IMR-90 (cell line): ENCODE data around the gene ZNF692. TPM values are rescaled to one million over a fixed set of nuclear protein-coding genes. Genes with fewer than 3 reads are reported as not detected.

ENCODE experiments used
- ATAC-seq: fragments of 200-7000 bp; cut with Tn5 transposase; 2 replicates; pipeline ENCODE4 v1.9.1; 2020; ENCODE audit warnings: low read depth, mild to moderate bottlenecking, moderate library complexity
- BruUV-seq: library from RNA; stranded (reverse); fragments of 400-500 nt; replicated peaks from 2 replicates; lab custom pipeline; 2021; lab: Mats Ljungman, UMichigan
- CTCF ChIA-PET: fragments of 300-600 bp; formaldehyde crosslinking; extraction: SDS; loops from one replicate; lab custom pipeline; 2021; ENCODE audit warnings: antibody characterized with exemption; lab: Yijun Ruan, JAX
- POLR2A ChIA-PET: fragments of 300-600 bp; sonication (Branson Sonifier 250); formaldehyde crosslinking; loops from one replicate; lab custom pipeline; 2022; ENCODE audit warnings: antibody characterized with exemption; ENCODE audit not compliant: unreplicated experiment; lab: Charles Lee
- DNase-seq: peaks from one replicate; pipeline ENCODE4 v3.0.0; 2013
- H2AFZ ChIP-seq: replicated peaks from 2 replicates; pipeline ENCODE3; 2013; ENCODE audit warnings: low read length, mild to moderate bottlenecking; ENCODE audit not compliant: poor library complexity
- H2AK5ac ChIP-seq: 2 replicates; pipeline ENCODE4 v1.6.1; 2013; ENCODE audit warnings: low read depth, low read length, inconsistent platforms
- H2AK9ac ChIP-seq: replicated peaks from 2 replicates; pipeline ENCODE3; 2013; ENCODE audit warnings: mild to moderate bottlenecking, low read depth, low read length, moderate library complexity; ENCODE audit not compliant: poor library complexity
- H2BK120ac ChIP-seq: 2 replicates; pipeline ENCODE4 v1.6.1; 2013; ENCODE audit warnings: low read depth, low read length, inconsistent platforms
- H2BK15ac ChIP-seq: 3 replicates; pipeline ENCODE4 v1.6.1; 2013; ENCODE audit warnings: low read depth, low read length, inconsistent platforms
- H2BK20ac ChIP-seq: 2 replicates; pipeline ENCODE4 v1.6.1; 2013; ENCODE audit warnings: low read depth, mild to moderate bottlenecking, inconsistent platforms, low read length, moderate library complexity
- H2BK5ac ChIP-seq: 2 replicates; pipeline ENCODE4 v1.6.1; 2013; ENCODE audit warnings: mild to moderate bottlenecking, low read depth, low read length, inconsistent platforms; ENCODE audit not compliant: poor library complexity, severe bottlenecking
- H3K14ac ChIP-seq: replicated peaks from 2 replicates; pipeline ENCODE4 v1.6.1; 2013; ENCODE audit warnings: low read depth, low read length, inconsistent platforms
- H3K18ac ChIP-seq: 2 replicates; pipeline ENCODE4 v1.6.1; 2013; ENCODE audit warnings: low read depth, low read length, control low read depth
- H3K23ac ChIP-seq: 2 replicates; pipeline ENCODE4 v1.6.1; 2013; ENCODE audit warnings: low read depth, low read length, inconsistent platforms
- H3K27ac ChIP-seq: 2 replicates; pipeline ENCODE4 v1.5.1; 2013; ENCODE audit warnings: mild to moderate bottlenecking, control low read depth, low read length; ENCODE audit not compliant: insufficient read depth
- H3K27me3 ChIP-seq: 2 replicates; pipeline ENCODE4 v1.6.1; 2013; ENCODE audit warnings: low read length; ENCODE audit not compliant: control insufficient read depth, insufficient read depth
- H3K36me3 ChIP-seq: 2 replicates; pipeline ENCODE4 v1.6.1; 2013; ENCODE audit warnings: low read length, mixed read lengths; ENCODE audit not compliant: control insufficient read depth, insufficient read depth
- H3K4ac ChIP-seq: 2 replicates; pipeline ENCODE4 v1.6.1; 2013; ENCODE audit warnings: low read depth, low read length, inconsistent platforms
- H3K4me1 ChIP-seq: 2 replicates; pipeline ENCODE4 v1.6.1; 2013; ENCODE audit warnings: low read length, mixed read lengths; ENCODE audit not compliant: control insufficient read depth, insufficient read depth
- H3K4me2 ChIP-seq: 2 replicates; pipeline ENCODE4 v1.6.1; 2013; ENCODE audit warnings: low read depth, mild to moderate bottlenecking, control low read depth, low read length, moderate library complexity
- H3K4me3 ChIP-seq: 2 replicates; pipeline ENCODE4 v1.5.1; 2013; ENCODE audit warnings: low read depth, mild to moderate bottlenecking, control low read depth, low read length, moderate library complexity; ENCODE audit not compliant: insufficient read depth
- H3K56ac ChIP-seq: 2 replicates; pipeline ENCODE4 v1.6.1; 2013; ENCODE audit warnings: low read length, inconsistent platforms; ENCODE audit not compliant: insufficient read depth; ENCODE audit errors: extremely low read depth
- H3K79me1 ChIP-seq, 2 experiments: 2 replicates each; pipeline ENCODE4 v1.6.1; 2013; ENCODE audit warnings: low read length in 2 of 2, inconsistent platforms in 1 of 2, low read depth in 1 of 2
- H3K9ac ChIP-seq: 2 replicates; pipeline ENCODE4 v1.6.1; 2013; ENCODE audit warnings: low read depth, low read length, control low read depth
- H3K9me1 ChIP-seq: 2 replicates; pipeline ENCODE4 v1.6.1; 2013; ENCODE audit warnings: low read length, inconsistent platforms; ENCODE audit not compliant: insufficient read depth
- H3K9me3 ChIP-seq: 2 replicates; pipeline ENCODE4 v1.6.1; 2013; ENCODE audit warnings: low read length; ENCODE audit not compliant: control insufficient read depth, insufficient read depth
- H4K20me1 ChIP-seq: 2 replicates; pipeline ENCODE4 v1.6.1; 2013; ENCODE audit warnings: low read length, inconsistent platforms; ENCODE audit not compliant: insufficient read depth
- H4K5ac ChIP-seq: 2 replicates; pipeline ENCODE4 v1.6.1; 2013; ENCODE audit warnings: mild to moderate bottlenecking, low read depth, low read length, control low read depth
- H4K8ac ChIP-seq, 2 experiments: 2 replicates each; pipeline ENCODE4 v1.6.1; 2013; ENCODE audit warnings: low read depth in 2 of 2, low read length in 2 of 2, control low read depth in 1 of 2, inconsistent platforms in 1 of 2
- H4K91ac ChIP-seq: 2 replicates; pipeline ENCODE4 v1.6.1; 2013; ENCODE audit warnings: low read depth, low read length, inconsistent platforms; ENCODE audit not compliant: insufficient read depth
- BHLHE40 ChIP-seq: fragments of 150-350 bp; IDR thresholded peaks from 2 replicates; pipeline ENCODE4 v1.6.1; 2016; ENCODE audit warnings: mild to moderate bottlenecking, low read depth, low read length
- CEBPB ChIP-seq: IDR thresholded peaks from 2 replicates; pipeline ENCODE4 v1.6.1; 2012; ENCODE audit warnings: low read depth, low read length, improper control_type of control experiment
- CHD1 ChIP-seq: IDR thresholded peaks from 2 replicates; pipeline ENCODE4 v1.6.1; 2012; ENCODE audit warnings: low read depth, low read length, improper control_type of control experiment
- MAFK ChIP-seq: IDR thresholded peaks from 2 replicates; pipeline ENCODE4 v1.6.1; 2012; ENCODE audit warnings: low read depth, low read length, improper control_type of control experiment
- MAZ ChIP-seq: IDR thresholded peaks from 2 replicates; pipeline ENCODE4 v1.6.1; 2012; ENCODE audit warnings: low read depth, mild to moderate bottlenecking, low read length, improper control_type of control experiment, moderate library complexity, borderline replicate concordance
- MXI1 ChIP-seq: IDR thresholded peaks from 2 replicates; pipeline ENCODE4 v1.6.1; 2012; ENCODE audit warnings: low read depth, mild to moderate bottlenecking, low read length, moderate library complexity, borderline replicate concordance
- NFE2L2 ChIP-seq: fragments of 150-350 bp; IDR thresholded peaks from 2 replicates; pipeline ENCODE4 v1.6.1; 2016; ENCODE audit warnings: low read depth, mild to moderate bottlenecking, low read length
- RAD21 ChIP-seq: IDR thresholded peaks from 2 replicates; pipeline ENCODE4 v1.6.1; 2012; ENCODE audit warnings: low read length, improper control_type of control experiment
- RFX5 ChIP-seq: IDR thresholded peaks from 2 replicates; pipeline ENCODE4 v1.8.0; 2012; ENCODE audit warnings: low read depth, mild to moderate bottlenecking, low read length, moderate library complexity
- SMC3 ChIP-seq: fragments of 150-350 bp; IDR thresholded peaks from 2 replicates; pipeline ENCODE4 v1.6.1; 2016; ENCODE audit warnings: low read depth, mild to moderate bottlenecking, antibody characterized with exemption, low read length, moderate library complexity
- USF2 ChIP-seq: fragments of 150-350 bp; IDR thresholded peaks from 2 replicates; pipeline ENCODE4 v1.6.1; 2017; ENCODE audit warnings: mild to moderate bottlenecking, antibody characterized with exemption, low read length, low read depth
- WGBS, 2 experiments: methylation state at CpG; one replicate each; pipeline versions ENCODE4 v1.1.5 to v1.1.7; 2013; ENCODE audit warnings: missing lambda C conversion rate in 2 of 2; ENCODE audit not compliant: insufficient read length in 1 of 2; ENCODE audit errors: extremely low coverage in 2 of 2; 5-methylcytosine and 5-hydroxymethylcytosine counted together
- dilution Hi-C: fragments of 300-500 bp; cut with HindIII; formaldehyde crosslinking; loops from one replicate; pipeline ENCODE4 v1.14.3; 2018; ENCODE audit warnings: low sequenced_read_pairs; ENCODE audit not compliant: unreplicated experiment
- in situ Hi-C: fragments of 300-500 bp; cut with MboI; formaldehyde crosslinking; loops from 3 replicates; pipeline ENCODE4 v1.14.3; 2019; ENCODE audit warnings: low sequenced_read_pairs, inconsistent platforms, mixed read lengths
- intact Hi-C: fragments of 100-400 bp; cut with micrococcal nuclease; formaldehyde crosslinking; loops from 2 replicates; pipeline ENCODE4 v1.10.0; 2022
- polyA plus RNA-seq, 3 experiments: library from polyadenylated mRNA; depleted of rRNA; stranded (reverse); fragments of >200 nt; gene quantifications; 2 replicates each; pipeline ENCODE4 v1.2.3, GENCODE V29; 2012; ENCODE audit warnings: low replicate concordance in 1 of 3
- total RNA-seq: library from RNA; depleted of rRNA; stranded (reverse); fragments of >200 nt; gene quantifications from 2 replicates; pipeline ENCODE4 v1.2.3, GENCODE V29; 2012
- TF ChIP-seq, protein P1 (sequence below): fragments of 150-350 bp; IDR thresholded peaks from 2 replicates; pipeline ENCODE4 v1.6.1; 2016; ENCODE audit warnings: low read depth, mild to moderate bottlenecking, low read length, moderate library complexity, borderline replicate concordance
- TF ChIP-seq, protein P2 (sequence below): conservative IDR thresholded peaks from 2 replicates; pipeline ENCODE4 v1.5.1; 2012; ENCODE audit warnings: mild to moderate bottlenecking, low read depth, low read length, improper control_type of control experiment

ZNF692 gene
- total and polyA plus RNA-seq, 2 of the 4 experiments (the other 2 are of a cell fraction): 7.3 to 50.4 TPM

DNA sequence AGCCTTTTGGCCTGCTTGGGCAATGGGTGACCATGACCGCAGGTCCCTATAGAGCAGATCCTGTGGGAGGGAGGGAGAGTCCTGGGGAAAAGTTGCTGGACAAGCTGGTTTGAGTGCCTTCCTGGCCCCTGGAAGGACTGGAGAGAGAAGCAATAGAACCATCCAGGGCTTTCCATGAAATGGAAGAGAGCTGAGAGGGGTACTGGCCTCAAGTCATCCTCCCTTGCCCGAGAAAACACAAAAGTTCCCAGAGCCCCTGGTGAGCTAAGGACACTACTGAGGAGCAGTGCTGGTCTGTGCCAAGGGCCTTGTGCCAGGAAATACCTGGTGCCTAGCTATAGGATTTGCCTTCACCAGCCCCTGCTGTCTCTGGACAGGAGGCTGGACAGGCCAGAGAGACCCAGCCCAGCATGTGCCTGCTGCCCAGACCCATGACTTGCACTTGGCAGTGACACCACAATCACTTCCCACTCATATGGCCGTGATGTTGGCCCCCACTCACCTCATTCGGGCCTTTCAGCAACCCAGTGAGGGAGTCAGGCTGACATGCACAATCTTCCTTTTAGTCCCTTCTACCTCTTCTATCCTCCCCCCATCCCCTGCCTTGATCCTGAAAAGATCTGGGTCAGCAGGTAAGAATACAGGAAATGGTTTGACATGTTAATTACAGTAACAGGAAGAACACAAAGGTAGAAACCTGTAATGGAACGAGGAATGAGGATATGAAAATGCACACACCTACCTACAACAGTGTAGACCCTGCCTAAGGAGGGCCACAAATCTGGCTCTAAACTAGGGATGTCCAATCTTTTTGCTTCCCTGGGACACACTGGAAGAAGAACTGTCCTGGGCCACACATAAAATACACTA, 40.1 kb downstream of the ZNF692 start:
- peak overlapping the region; percentile 66 for H2AK9ac ChIP-seq
- peaks cover 25% of the 10 kb centered on the region; the same call in 1 of the 2 replicates for H4K20me1 ChIP-seq
- peaks cover 45 to 75% of the 10 kb centered on the region in 2 experiments for H3K79me1 ChIP-seq
- H3K14ac ChIP-seq: no peak overlapping the region
- H3K9ac ChIP-seq: no peak overlapping the region
- no peak overlapping the region for H2BK15ac ChIP-seq
- H3K4me2 ChIP-seq: no peak overlapping the region
- H3K9me3 ChIP-seq: no peaks in the 10 kb centered on the region
- H3K4me3 ChIP-seq: no peak overlapping the region
- H3K18ac ChIP-seq: no peak overlapping the region
- no peak overlapping the region for H3K4ac ChIP-seq
- DNase-seq: no peak
- H2BK20ac ChIP-seq: 0 out of 2 replicates have a peak overlapping the region, but pooled peaks have one; percentile 1
- no peaks in the 10 kb centered on the region for H3K27me3 ChIP-seq
- peak overlapping the region in 1 of 2 experiments; percentile 26; a peak in 1 of 4 replicates for H4K8ac ChIP-seq
- H4K91ac ChIP-seq: no peak overlapping the region; the same call in 1 of the 2 replicates
- peaks cover 42% of the 10 kb centered on the region for H3K36me3 ChIP-seq
- ChIA-PET POLR2A (no interaction called here), CTCF (interaction anchor here (1.1 kb wide), 1 partner anchor 23 kb away, joined by 4 read pairs; no protein-coding TSS in a partner anchor)
- H4K5ac ChIP-seq: no peak overlapping the region
- H2AK5ac ChIP-seq: no peak overlapping the region
- H2AFZ ChIP-seq: no peak overlapping the region
- no peak overlapping the region for H3K27ac ChIP-seq
- H2BK120ac ChIP-seq: no peak overlapping the region
- WGBS, 2 experiments: 90% methylated on average over 2 of the region's 5 CpGs; no CpG with 5 or more reads in 1 of the 2 experiments
- intact Hi-C loops: no loop called here
- no peak for ATAC-seq
- H3K56ac ChIP-seq: no peak overlapping the region
- in situ Hi-C loops: no loop called here
- BruUV-seq: no TSS peak
- H3K4me1 ChIP-seq: peaks cover 19% of the 10 kb centered on the region
- H3K9me1 ChIP-seq: peaks cover 32% of the 10 kb centered on the region
- H3K23ac ChIP-seq: no peak overlapping the region
- dilution Hi-C loops: no loop called here
- H2BK5ac ChIP-seq: peak overlapping the region; percentile 34
- TF ChIP-seq USF2 (no peak), NFE2L2 (no peak), MAFK (no peak), MAZ (no peak), CHD1 (no peak), CEBPB (no peak), MXI1 (no peak), BHLHE40 (no peak), RAD21 (no peak), RFX5 (no peak), SMC3 (no peak)
- TF ChIP-seq, protein P1, sequence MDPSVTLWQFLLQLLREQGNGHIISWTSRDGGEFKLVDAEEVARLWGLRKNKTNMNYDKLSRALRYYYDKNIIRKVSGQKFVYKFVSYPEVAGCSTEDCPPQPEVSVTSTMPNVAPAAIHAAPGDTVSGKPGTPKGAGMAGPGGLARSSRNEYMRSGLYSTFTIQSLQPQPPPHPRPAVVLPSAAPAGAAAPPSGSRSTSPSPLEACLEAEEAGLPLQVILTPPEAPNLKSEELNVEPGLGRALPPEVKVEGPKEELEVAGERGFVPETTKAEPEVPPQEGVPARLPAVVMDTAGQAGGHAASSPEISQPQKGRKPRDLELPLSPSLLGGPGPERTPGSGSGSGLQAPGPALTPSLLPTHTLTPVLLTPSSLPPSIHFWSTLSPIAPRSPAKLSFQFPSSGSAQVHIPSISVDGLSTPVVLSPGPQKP: no peak
- TF ChIP-seq, protein P2, sequence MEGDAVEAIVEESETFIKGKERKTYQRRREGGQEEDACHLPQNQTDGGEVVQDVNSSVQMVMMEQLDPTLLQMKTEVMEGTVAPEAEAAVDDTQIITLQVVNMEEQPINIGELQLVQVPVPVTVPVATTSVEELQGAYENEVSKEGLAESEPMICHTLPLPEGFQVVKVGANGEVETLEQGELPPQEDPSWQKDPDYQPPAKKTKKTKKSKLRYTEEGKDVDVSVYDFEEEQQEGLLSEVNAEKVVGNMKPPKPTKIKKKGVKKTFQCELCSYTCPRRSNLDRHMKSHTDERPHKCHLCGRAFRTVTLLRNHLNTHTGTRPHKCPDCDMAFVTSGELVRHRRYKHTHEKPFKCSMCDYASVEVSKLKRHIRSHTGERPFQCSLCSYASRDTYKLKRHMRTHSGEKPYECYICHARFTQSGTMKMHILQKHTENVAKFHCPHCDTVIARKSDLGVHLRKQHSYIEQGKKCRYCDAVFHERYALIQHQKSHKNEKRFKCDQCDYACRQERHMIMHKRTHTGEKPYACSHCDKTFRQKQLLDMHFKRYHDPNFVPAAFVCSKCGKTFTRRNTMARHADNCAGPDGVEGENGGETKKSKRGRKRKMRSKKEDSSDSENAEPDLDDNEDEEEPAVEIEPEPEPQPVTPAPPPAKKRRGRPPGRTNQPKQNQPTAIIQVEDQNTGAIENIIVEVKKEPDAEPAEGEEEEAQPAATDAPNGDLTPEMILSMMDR: no peak
